ENCODE measurements around the gene GAPDHS. TPM values are rescaled to one million over a fixed set of nuclear protein-coding genes. Genes with fewer than 3 reads are reported as not detected.

The GAPDHS gene
- total and polyA plus RNA-seq, 2 of the 13 experiments (the other 11 are each of a cell fraction or from before 2014, with no cell fraction given): not detected

GRCh38 chr19:35545001-35545854 is 12.0 kb downstream of the GAPDHS start, which contains the start of gene TMEM147 (continued):
- TF ChIP-seq ZNF205 (CRISPR knock-in tag; IDR thresholded peaks at IDR 0.05) (peak; percentile 11; the same call in 1 of the 2 replicates), CCDC6 (CRISPR knock-in tag; IDR thresholded peaks at IDR 0.05) (peak; percentile 63; the same call in 1 of the 2 replicates), TCF7 (IDR thresholded peaks at IDR 0.05; ENCODE audit: low read depth) (no peak), HIVEP1 (CRISPR knock-in tag; IDR thresholded peaks at IDR 0.05) (no peak), GABPA (IDR thresholded peaks at IDR 0.05; ENCODE audit: low read depth, low read length) (peak; percentile 65), GABPA (CRISPR knock-in tag; IDR thresholded peaks at IDR 0.05; ENCODE audit: low read depth) (peak; percentile 85), ZNF674 (CRISPR knock-in tag; IDR thresholded peaks at IDR 0.05; ENCODE audit: low read depth) (no peak), MAF1 (CRISPR knock-in tag; IDR thresholded peaks at IDR 0.05; ENCODE audit: borderline replicate concordance) (0 out of 2 replicates have a peak, but pooled peaks have one; percentile 41), ZNF329 (CRISPR knock-in tag; IDR thresholded peaks at IDR 0.05; ENCODE audit: low read depth) (no peak), KLF11 (CRISPR knock-in tag; IDR thresholded peaks at IDR 0.05) (no peak), NFIC (IDR thresholded peaks at IDR 0.05; ENCODE audit: low read length) (no peak), CAMTA2 (CRISPR knock-in tag; IDR thresholded peaks at IDR 0.05; ENCODE audit: borderline replicate concordance) (no peak), RXRB (CRISPR knock-in tag; IDR thresholded peaks at IDR 0.05; ENCODE audit: borderline replicate concordance) (0 out of 2 replicates have a peak, but pooled peaks have one; percentile 20), PLSCR1 (CRISPR knock-in tag; IDR thresholded peaks at IDR 0.05; ENCODE audit: borderline replicate concordance) (no peak), FLYWCH1 (CRISPR knock-in tag; IDR thresholded peaks at IDR 0.05) (peak; percentile 59; the same call in 1 of the 2 replicates), GABPB1 (CRISPR knock-in tag; IDR thresholded peaks at IDR 0.05) (peak; percentile 95), KMT2B (CRISPR knock-in tag; IDR thresholded peaks at IDR 0.05) (peak; percentile 80), HMGXB3 (CRISPR knock-in tag; IDR thresholded peaks at IDR 0.05; ENCODE audit: borderline replicate concordance) (peak; percentile 52; the same call in 1 of the 2 replicates), ZSCAN21 (CRISPR knock-in tag; IDR thresholded peaks at IDR 0.05; ENCODE audit: borderline replicate concordance) (peak; percentile 52; the same call in 1 of the 2 replicates), CCAR2 (optimal IDR thresholded peaks at IDR 0.05; ENCODE audit: low read depth, low read length) (no peak), NBN (conservative IDR thresholded peaks at IDR 0.05) (no peak), ZFP91 (CRISPR knock-in tag; IDR thresholded peaks at IDR 0.05; ENCODE audit: borderline replicate concordance) (peak; percentile 77; the same call in 1 of the 2 replicates), EZH2 (conservative IDR thresholded peaks at IDR 0.05; ENCODE audit: low read depth, low read length) (no peak), NKX3-1 (CRISPR knock-in tag; IDR thresholded peaks at IDR 0.05) (0 out of 2 replicates have a peak, but pooled peaks have one; percentile 42)
